Measurements from ENCODE around the gene NSMF.

- no peak for TF ChIP-seq CTCF (IDR thresholded peaks at IDR 0.05)
- TF ChIP-seq EZH2 (IDR thresholded peaks at IDR 0.05; ENCODE audit: borderline replicate concordance, insufficient read depth, low read depth, low read length, poor library complexity, severe bottlenecking), result no peak
Observed at GRCh38 chr9:137488906-137489305, 29.8 kb upstream of the NSMF start.

All from B cell (primary cell).